ENCODE measurements around the gene PTPRCAP. TPM values are rescaled to one million over a fixed set of nuclear protein-coding genes. Genes with fewer than 3 reads are reported as not detected.

PTPRCAP gene
- total and polyA plus RNA-seq, 9 of the 15 experiments (the other 6 are each of a cell fraction or from before 2014, with no cell fraction given), result 0.22 to 2.0 (median 1.1) TPM; not detected in 4

DNA sequence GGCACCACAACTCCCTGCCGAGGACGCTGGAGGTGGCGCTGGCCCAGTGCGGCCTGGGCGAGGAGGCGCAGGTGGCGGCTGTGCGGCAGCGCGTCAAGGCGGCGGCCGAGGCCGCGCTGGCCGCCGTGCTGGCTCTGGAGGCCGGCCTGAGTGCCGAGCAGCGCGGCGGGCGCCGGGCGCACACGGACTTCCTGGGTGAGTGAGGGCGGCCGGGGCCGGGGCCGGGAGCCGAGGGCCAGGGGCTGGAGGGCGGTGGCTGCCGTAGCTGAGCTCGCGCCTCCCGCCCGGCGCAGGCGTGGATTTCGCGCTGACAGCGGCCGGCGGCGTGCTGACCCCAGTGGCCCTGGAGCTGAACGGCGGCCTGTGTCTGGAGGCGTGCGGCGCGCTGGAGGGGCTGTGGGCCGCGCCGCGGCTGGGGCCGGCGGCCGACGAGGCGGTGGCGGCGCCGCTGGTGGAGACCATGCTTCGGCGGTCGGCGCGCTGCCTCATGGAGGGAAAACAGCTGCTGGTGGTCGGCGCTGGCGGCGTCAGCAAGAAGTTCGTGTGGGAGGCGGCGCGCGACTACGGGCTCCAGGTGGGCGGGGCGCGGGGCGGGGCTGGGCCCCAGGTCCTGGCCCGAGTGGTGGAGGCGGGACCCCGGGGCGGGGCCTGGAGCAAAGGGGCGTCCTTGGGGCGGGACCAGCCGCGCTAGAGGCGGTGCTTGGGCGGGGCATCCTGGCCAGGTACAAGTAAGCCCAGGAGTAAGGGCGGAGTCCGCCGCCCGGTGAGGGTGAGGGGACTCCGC is 16.6 kb downstream of the PTPRCAP start:
- Histone ChIP-seq H3K9ac (ENCODE audit: insufficient read depth in 1 of 2, low read depth in 2 of 2, low read length in 2 of 2) (peak overlapping the region; percentile 73 to 96), H3K27ac (ENCODE audit: extremely low read depth, low read depth, low read length) (peak overlapping the region; percentile 94), H3K9me3 (replicated peaks; ENCODE audit: control insufficient read depth, insufficient read depth, low read depth, low read length) (no peaks in the 10 kb centered on the region), H2AFZ (ENCODE audit: low read depth, low read length) (peak overlapping the region; percentile 80), H3K4me2 (ENCODE audit: insufficient read depth, low read length) (peak overlapping the region; percentile 84), H3K4me3 (peak overlapping the region; percentile 62), H3K27me3 (ENCODE audit: control insufficient read depth in 2 of 2, insufficient read depth in 2 of 2, low read length in 2 of 2) (no peaks in the 10 kb centered on the region), H3K9me1 (ENCODE audit: control insufficient read depth, insufficient read depth, low read length) (no peaks in the 10 kb centered on the region), H4K20me1 (replicated peaks; ENCODE audit: control insufficient read depth, insufficient read depth, low read length) (no peaks in the 10 kb centered on the region), H3K79me2 (ENCODE audit: control insufficient read depth, insufficient read depth, low read length) (peaks cover 8% of the 10 kb centered on the region; the same call in 1 of the 3 replicates), H3K36me3 (ENCODE audit: control insufficient read depth, insufficient read depth, low read length) (no peaks in the 10 kb centered on the region), H3K4me1 (replicated peaks in 1 of 2; ENCODE audit: control insufficient read depth in 2 of 2, insufficient read depth in 2 of 2, low read length in 2 of 2) (peaks cover 6 to 69% of the 10 kb centered on the region in 2 experiments)
- DNase-seq (ENCODE audit: extremely low read depth in 1 of 4, low spot score in 3 of 4), result peak; percentile 97 to 99 (median 99)
- POLR2A ChIA-PET, result interaction anchor here (0.6 to 2.1 kb wide), 9 partner anchors 8 to 184 kb away, joined by 3 to 10 read pairs (median 4); partner anchors contain the start of genes PPP1CA, PTPRCAP and RPS6KB2
- FAIRE-seq, result peak; percentile 68
- in situ Hi-C loops (cut with MboI) (no loop called here), intact Hi-C loops (cut with micrococcal nuclease) (loop anchor here (5.0 kb wide), 1 partner anchor 46 kb away; the partner anchor contains the start of gene TMEM134)
- WGBS (ENCODE audit: insufficient coverage, low coverage, missing lambda C conversion rate), result 0% methylated on average over 45 of the region's 97 CpGs
- CTCF ChIA-PET (ENCODE audit: low intra/inter-chr PET ratio), result no interaction called here
- peak; percentile 96 for ATAC-seq
- BruUV-seq (replicated peaks), result no TSS peak
- TF ChIP-seq EHMT2 (IDR thresholded peaks at IDR 0.05), result no peak
- no peak for TF ChIP-seq ZFP1 (CRISPR knock-in tag; IDR thresholded peaks at IDR 0.05)
- TF ChIP-seq PREB (CRISPR knock-in tag; IDR thresholded peaks at IDR 0.05), result no peak
- TF ChIP-seq ZNF830 (CRISPR knock-in tag; IDR thresholded peaks at IDR 0.05), result no peak
- TF ChIP-seq SRF (CRISPR knock-in tag; IDR thresholded peaks at IDR 0.05), result no peak
- no peak for TF ChIP-seq TFE3 (CRISPR knock-in tag; IDR thresholded peaks at IDR 0.05)
- TF ChIP-seq BDP1 (IDR thresholded peaks at IDR 0.05; ENCODE audit: insufficient read depth, insufficient read length), result no peak
- TF ChIP-seq NEUROD1 (IDR thresholded peaks at IDR 0.05; ENCODE audit: borderline replicate concordance, low read depth, low read length, partially characterized antibody), result no peak
- TF ChIP-seq TAF15 (IDR thresholded peaks at IDR 0.05; ENCODE audit: low read depth, low read length), result no peak
- TF ChIP-seq SAP30 (IDR thresholded peaks at IDR 0.05; ENCODE audit: borderline replicate concordance, insufficient read depth, low read depth, low read length, poor library complexity, severe bottlenecking), result peak; percentile 87
- peak; percentile 61 for TF ChIP-seq CHD1 (IDR thresholded peaks at IDR 0.05; ENCODE audit: low read length)
- no peak for TF ChIP-seq HCFC1 (IDR thresholded peaks at IDR 0.05; ENCODE audit: low read depth, low read length)
- TF ChIP-seq GTF2A2 (tag; IDR thresholded peaks at IDR 0.05), result no peak
- TF ChIP-seq TCFL5 (CRISPR knock-in tag; conservative IDR thresholded peaks at IDR 0.05), result no peak
- TF ChIP-seq MCM7 (IDR thresholded peaks at IDR 0.05), result no peak
- TF ChIP-seq, protein P1, sequence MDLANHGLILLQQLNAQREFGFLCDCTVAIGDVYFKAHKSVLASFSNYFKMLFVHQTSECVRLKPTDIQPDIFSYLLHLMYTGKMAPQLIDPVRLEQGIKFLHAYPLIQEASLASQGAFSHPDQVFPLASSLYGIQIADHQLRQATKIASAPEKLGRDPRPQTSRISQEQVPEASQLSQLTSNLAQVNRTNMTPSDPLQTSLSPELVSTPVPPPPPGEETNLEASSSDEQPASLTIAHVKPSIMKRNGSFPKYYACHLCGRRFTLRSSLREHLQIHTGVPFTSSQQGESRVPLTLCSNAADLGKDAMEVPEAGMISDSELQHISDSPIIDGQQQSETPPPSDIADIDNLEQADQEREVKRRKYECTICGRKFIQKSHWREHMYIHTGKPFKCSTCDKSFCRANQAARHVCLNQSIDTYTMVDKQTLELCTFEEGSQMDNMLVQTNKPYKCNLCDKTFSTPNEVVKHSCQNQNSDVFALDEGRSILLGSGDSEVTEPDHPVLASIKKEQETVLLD (IDR thresholded peaks at IDR 0.05), result no peak
